ENCODE data around the gene ZCCHC24. TPM values are rescaled to one million over a fixed set of nuclear protein-coding genes. Genes with fewer than 3 reads are reported as not detected.

The ZCCHC24 gene
- total and polyA plus RNA-seq, 8 donors: 3.5 to 13.2 (median 7.3) TPM

DNA sequence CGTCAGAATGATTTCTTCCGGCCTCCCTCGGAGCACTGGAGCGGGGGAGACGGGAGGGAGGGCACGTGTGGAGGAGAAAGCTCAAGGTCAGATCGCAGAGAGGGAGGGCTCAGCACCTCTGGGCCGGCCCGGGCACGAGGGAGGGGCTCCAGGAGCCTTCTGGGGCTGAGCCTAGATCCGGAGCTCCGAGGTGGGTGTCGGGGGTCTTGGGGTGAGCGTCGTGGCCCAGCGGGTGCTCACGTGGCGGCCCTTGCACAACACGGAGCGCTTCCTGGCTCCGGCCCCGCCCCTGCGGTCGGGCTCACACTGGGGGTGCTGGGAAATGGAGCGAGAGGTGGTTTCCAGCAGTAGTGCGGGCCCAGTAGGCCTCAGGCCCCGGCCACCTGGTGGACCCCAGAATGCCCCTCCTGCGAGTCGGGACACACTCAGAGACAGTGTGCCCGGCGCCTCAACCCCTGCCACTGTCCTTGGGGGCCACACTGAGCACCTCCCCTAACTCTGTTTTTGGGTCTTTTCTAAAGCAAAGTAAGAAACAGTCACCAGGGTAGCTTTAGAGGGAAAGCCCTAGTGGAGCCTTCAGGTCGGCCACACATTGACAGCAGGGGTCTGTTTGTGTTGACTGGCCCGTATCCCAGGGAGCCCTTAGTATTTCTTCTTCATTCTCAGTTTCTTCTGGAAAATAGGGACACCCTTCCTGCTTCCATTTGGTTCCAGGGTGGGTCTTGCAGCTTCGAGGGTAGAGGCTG, 97.4 kb downstream of the ZCCHC24 start:
- TF ChIP-seq, protein P1, sequence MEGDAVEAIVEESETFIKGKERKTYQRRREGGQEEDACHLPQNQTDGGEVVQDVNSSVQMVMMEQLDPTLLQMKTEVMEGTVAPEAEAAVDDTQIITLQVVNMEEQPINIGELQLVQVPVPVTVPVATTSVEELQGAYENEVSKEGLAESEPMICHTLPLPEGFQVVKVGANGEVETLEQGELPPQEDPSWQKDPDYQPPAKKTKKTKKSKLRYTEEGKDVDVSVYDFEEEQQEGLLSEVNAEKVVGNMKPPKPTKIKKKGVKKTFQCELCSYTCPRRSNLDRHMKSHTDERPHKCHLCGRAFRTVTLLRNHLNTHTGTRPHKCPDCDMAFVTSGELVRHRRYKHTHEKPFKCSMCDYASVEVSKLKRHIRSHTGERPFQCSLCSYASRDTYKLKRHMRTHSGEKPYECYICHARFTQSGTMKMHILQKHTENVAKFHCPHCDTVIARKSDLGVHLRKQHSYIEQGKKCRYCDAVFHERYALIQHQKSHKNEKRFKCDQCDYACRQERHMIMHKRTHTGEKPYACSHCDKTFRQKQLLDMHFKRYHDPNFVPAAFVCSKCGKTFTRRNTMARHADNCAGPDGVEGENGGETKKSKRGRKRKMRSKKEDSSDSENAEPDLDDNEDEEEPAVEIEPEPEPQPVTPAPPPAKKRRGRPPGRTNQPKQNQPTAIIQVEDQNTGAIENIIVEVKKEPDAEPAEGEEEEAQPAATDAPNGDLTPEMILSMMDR (IDR thresholded peaks at IDR 0.05): no peak
- FAIRE-seq (no peak), DNase-seq (peak; percentile 69 to 89 (median 78)), ATAC-seq (peak; percentile 44 to 70 (median 60))
- Histone ChIP-seq H3K4me3 (peak overlapping the region; percentile 78 to 93 (median 86)), H3K4me1 (peaks cover 20 to 37% (median 30%) of the 10 kb centered on the region in 3 donors), H3K36me3 (peaks cover 10 to 33% (median 21%) of the 10 kb centered on the region in 3 donors), H3K27ac (peak overlapping the region; percentile 88 to 97 (median 94)), H3K27me3 (no peaks in the 10 kb centered on the region), H3K9me3 (no peaks in the 10 kb centered on the region)
- intact Hi-C loops (cut with DNase I): no loop called here
- 3% methylated on average over 28 to 34 of the region's 34 CpGs for WGBS, 2 donors

DNA sequence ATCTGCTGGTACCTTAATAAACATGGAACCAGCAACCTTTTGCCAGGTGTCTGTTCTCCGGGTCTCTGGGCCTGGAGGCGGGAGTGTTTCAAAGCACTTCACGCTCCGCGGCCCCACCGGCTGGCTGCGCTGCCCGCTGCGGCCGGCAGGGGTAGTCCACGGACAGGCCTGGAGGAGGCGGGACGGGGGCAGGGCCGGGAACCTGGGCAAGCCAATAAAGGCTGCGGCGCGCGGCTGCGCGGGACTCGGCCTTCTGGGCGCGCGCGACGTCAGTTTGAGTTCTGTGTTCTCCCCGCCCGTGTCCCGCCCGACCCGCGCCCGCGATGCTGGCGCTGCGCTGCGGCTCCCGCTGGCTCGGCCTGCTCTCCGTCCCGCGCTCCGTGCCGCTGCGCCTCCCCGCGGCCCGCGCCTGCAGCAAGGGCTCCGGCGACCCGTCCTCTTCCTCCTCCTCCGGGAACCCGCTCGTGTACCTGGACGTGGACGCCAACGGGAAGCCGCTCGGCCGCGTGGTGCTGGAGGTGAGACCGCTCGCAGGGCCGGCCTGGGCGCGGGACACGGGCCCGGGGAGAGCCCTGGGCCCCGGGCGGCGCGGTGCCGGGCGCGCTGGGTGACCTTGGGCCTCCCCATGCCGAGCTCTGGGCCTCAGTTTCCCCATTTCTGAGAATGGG, 98.1 kb downstream of the ZCCHC24 start, which contains the start of gene PPIF:
Gene PPIF (plus strand): TSS at position 244 of the 668 bp plus-strand sequence. CDS start 80 bp downstream, at position 324.
- intact Hi-C loops (cut with DNase I): no loop called here
- Histone ChIP-seq H3K27ac (peak within 1 kb of the TSS; percentile 88 to 97 (median 94)), H3K9me3 (no peaks in the 10 kb centered on the region), H3K36me3 (peaks cover 6 to 26% (median 21%) of the 10 kb centered on the region in 3 donors), H3K27me3 (no peaks in the 10 kb centered on the region), H3K4me3 (peak within 1 kb of the TSS; percentile 78 to 93 (median 86)), H3K4me1 (peaks cover 27 to 44% (median 36%) of the 10 kb centered on the region in 3 donors)
- FAIRE-seq (no peak), ATAC-seq (peak; percentile 76 to 84 (median 80)), DNase-seq (peak; percentile 92 to 99 (median 94))
- TF ChIP-seq, protein P1 (IDR thresholded peaks at IDR 0.05): peak; percentile 97
- 0 to 1% methylated on average over 39 to 77 of the region's 77 CpGs for WGBS, 2 donors

DNA sequence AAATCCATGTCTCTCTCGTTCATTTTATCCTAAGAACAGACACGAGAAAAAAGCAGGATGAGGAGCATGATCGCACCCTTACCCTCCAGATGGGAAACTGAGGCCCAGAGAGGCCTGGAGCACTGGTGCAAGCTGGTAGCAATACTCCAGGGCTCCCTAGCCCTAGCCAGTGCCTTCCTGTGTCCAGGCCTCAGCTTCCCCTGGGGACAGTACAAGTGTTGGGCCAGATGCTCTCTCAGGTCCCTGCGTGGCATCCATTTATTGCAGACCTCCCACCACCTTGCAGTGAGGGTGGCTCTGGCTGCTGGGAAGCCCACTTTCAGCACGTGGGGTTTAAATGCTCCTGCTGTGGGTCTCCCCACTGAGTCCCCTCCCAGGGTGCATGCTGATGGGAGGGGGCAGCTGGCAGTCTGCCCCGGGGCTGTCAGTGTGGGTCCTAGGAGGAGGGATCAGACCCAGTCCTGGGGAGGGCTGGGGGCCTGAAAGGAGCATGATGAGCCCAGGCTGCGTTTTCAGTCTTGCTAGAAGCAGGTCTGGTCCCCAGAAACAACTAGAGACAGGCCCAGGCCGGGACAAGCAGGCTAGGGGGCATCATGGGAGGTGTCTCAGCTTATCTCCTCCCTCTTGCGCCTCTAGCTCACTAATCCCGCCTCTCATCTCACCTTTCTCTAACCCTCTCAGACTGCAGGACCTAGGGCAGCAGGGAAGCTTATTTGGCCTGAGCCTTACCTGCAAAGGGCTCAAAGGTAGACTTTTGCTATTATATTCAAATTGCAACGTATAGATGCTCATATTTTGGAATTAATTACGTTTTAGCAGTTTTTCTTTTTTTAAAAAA, 98.8 kb downstream of the ZCCHC24 start:
- ATAC-seq: no peak
- peak overlapping the region in 2 of 4 donors; percentile 88 to 93 for H3K4me3 ChIP-seq
- H3K36me3 ChIP-seq: peaks cover 6 to 19% (median 14%) of the 10 kb centered on the region in 3 donors

DNA sequence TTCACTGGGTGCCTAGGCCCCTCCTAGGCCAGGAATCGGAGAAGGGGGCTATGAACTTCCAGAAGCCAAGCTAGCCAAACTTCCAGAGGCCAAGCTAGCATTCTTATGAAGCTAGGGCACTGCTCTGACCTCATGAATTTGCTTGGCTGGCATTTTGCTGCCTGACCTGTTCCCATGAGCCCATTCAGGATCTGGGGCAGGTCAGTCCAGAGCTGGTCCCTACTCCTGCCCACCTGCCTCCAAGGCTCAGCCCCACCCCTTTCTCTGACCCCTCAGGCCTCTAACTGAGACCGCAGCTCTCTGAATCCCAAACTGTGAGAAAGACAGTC, 99.4 kb downstream of the ZCCHC24 start:
- FAIRE-seq (no peak), ATAC-seq (no peak), DNase-seq (no peak)
- H3K4me3 ChIP-seq: no peak overlapping the region
- peak overlapping the region in 3 of 4 donors; percentile 47 to 70 (median 62) for H3K27ac ChIP-seq
- intact Hi-C loops (cut with DNase I): no loop called here
- H3K36me3 ChIP-seq: peaks cover 0 to 14% (median 10%) of the 10 kb centered on the region in 3 donors
- H3K27me3 ChIP-seq: no peaks in the 10 kb centered on the region
- H3K9me3 ChIP-seq: no peaks in the 10 kb centered on the region
- WGBS, 2 donors: 91 to 93% methylated on average over 2 of the region's 2 CpGs
- TF ChIP-seq, protein P1 (IDR thresholded peaks at IDR 0.05): no peak
- H3K4me1 ChIP-seq: peaks cover 33 to 45% (median 44%) of the 10 kb centered on the region in 3 donors

More for the DNA sequence above, 98.8 kb downstream of the ZCCHC24 start:
- intact Hi-C loops (cut with DNase I): no loop called here
- peaks cover 33 to 45% (median 43%) of the 10 kb centered on the region in 3 donors for H3K4me1 ChIP-seq
- H3K27ac ChIP-seq: peak overlapping the region in 2 of 4 donors; percentile 95 to 97
- TF ChIP-seq, protein P1 (IDR thresholded peaks at IDR 0.05): no peak
- 49 to 53% methylated on average over 12 of the region's 12 CpGs for WGBS, 2 donors
- no peaks in the 10 kb centered on the region for H3K9me3 ChIP-seq
- DNase-seq: peak in 2 of 6 donors; percentile 64 to 75
- H3K27me3 ChIP-seq: no peaks in the 10 kb centered on the region
- FAIRE-seq: no peak

Measured in pancreas (tissue), 10 donors.